Activated naive CD4-positive, alpha-beta T cell treated with Interleukin-2 at 50 U/mL for 16 hours (primary cell): ENCODE data around the gene PCIF1.
"Not testable (repeated sequence)": the region's sequence is repeated elsewhere in the genome, so short reads cannot be mapped to it uniquely, and the experiment has no call there.

Experiments used
- DNase-seq: peaks from one replicate; pipeline ENCODE4 v3.0.0-alpha.2; 2020

PCIF1 gene

GRCh38 chr20:45934586-45935415 lies at the start of gene PCIF1:
PCIF1 (plus strand) TSS chr20:45934683; CDS start chr20:45939000, 4,317 bp downstream.
- DNase-seq, result peak; percentile 96

GRCh38 chr20:45886590-45887345 lies 47.7 kb upstream of the PCIF1 start:
- DNase-seq, result no peak

- DNase-seq, result no peak
These were observed 47.2 kb upstream of the PCIF1 start, which contains the start of gene SPATA25 for GRCh38 chr20:45887346-45887715. SPATA25 (minus strand) TSS chr20:45887622; CDS start chr20:45887590, 32 bp downstream.

GRCh38 chr20:45888681-45889080 lies 45.8 kb upstream of the PCIF1 start:
- DNase-seq, result no peak

- peak; percentile 47 for DNase-seq
These were observed 44.2 kb upstream of the PCIF1 start for GRCh38 chr20:45890077-45890984.

- peak; percentile 87 for DNase-seq
These were observed 43.2 kb upstream of the PCIF1 start, which contains the start of the genes CTSA and NEURL2 for GRCh38 chr20:45890985-45891983. CTSA (plus strand) TSS chr20:45891335; CDS start chr20:45891569, 234 bp downstream. NEURL2 (minus strand) TSS chr20:45891208; CDS start chr20:45890991, 217 bp downstream.

- no peak for DNase-seq
These were observed 42.2 kb upstream of the PCIF1 start for GRCh38 chr20:45892049-45892825.

- DNase-seq, result peak; percentile 45
These were observed 41.5 kb upstream of the PCIF1 start for GRCh38 chr20:45892828-45893500.

- DNase-seq, result no peak
These were observed 40.7 kb upstream of the PCIF1 start for GRCh38 chr20:45893831-45894230.

- DNase-seq, result no peak
These were observed 39.7 kb upstream of the PCIF1 start for GRCh38 chr20:45894797-45895196.

- no peak for DNase-seq
These were observed 37.8 kb upstream of the PCIF1 start for GRCh38 chr20:45896641-45897161.

GRCh38 chr20:45897289-45897688 lies 37.2 kb upstream of the PCIF1 start:
- no peak for DNase-seq

GRCh38 chr20:45897692-45898091 lies 36.8 kb upstream of the PCIF1 start:
- DNase-seq, result no peak

- no peak for DNase-seq
These were observed 36.2 kb upstream of the PCIF1 start for GRCh38 chr20:45898285-45898684.

GRCh38 chr20:45899046-45899835 lies 35.2 kb upstream of the PCIF1 start:
- no peak for DNase-seq

GRCh38 chr20:45901332-45901731 lies 33.2 kb upstream of the PCIF1 start:
- DNase-seq, result not testable (repeated sequence)

GRCh38 chr20:45902199-45902701 lies 32.2 kb upstream of the PCIF1 start:
- no peak for DNase-seq
